CD14-positive monocyte (primary cell): ENCODE results near the gene SYMPK. TPM values are rescaled to one million over a fixed set of nuclear protein-coding genes. Genes with fewer than 3 reads are reported as not detected.

Experiments used
- DNase-seq, 3 donors: peaks; one replicate each; pipeline ENCODE4 v3.0.0-alpha.2; 2011 to 2022
- H2AFZ ChIP-seq: 2 replicates; pipeline ENCODE4 v1.6.0; 2012; ENCODE audit warnings: mild to moderate bottlenecking, low read depth, low read length, inconsistent platforms; ENCODE audit not compliant: insufficient read depth, poor library complexity, severe bottlenecking
- H3K27ac ChIP-seq, 2 donors: 1 replicate in 1 of 2; 2 replicates in 1 of 2; pipeline ENCODE4 v1.5.1; 2012 to 2013; ENCODE audit warnings: low read length in 2 of 2, control low read depth in 1 of 2, inconsistent platforms in 1 of 2, low read depth in 1 of 2, mild to moderate bottlenecking in 1 of 2
- H3K27me3 ChIP-seq, 2 donors: one replicate each; pipeline versions ENCODE4 v1.6.0 to v1.6.1; 2011 to 2013; ENCODE audit warnings: low read length in 2 of 2; ENCODE audit not compliant: control insufficient read depth in 2 of 2, insufficient read depth in 2 of 2
- H3K36me3 ChIP-seq, 2 donors: replicated peaks in 1 of 2; 1 replicate in 1 of 2; 2 replicates in 1 of 2; pipeline versions ENCODE4 v1.5.1 to v1.6.1; 2012 to 2013; ENCODE audit warnings: low read length in 2 of 2, control low read depth in 1 of 2, inconsistent platforms in 1 of 2, mild to moderate bottlenecking in 1 of 2; ENCODE audit not compliant: insufficient read depth in 2 of 2, control insufficient read depth in 1 of 2
- H3K4me1 ChIP-seq, 2 donors: 1 replicate in 1 of 2; 2 replicates in 1 of 2; pipeline versions ENCODE4 v1.5.1 to v1.6.1; 2012 to 2013; ENCODE audit warnings: low read length in 2 of 2, control low read depth in 1 of 2, inconsistent platforms in 1 of 2, mild to moderate bottlenecking in 1 of 2, moderate library complexity in 1 of 2; ENCODE audit not compliant: insufficient read depth in 2 of 2, control insufficient read depth in 1 of 2
- H3K4me2 ChIP-seq: replicated peaks from 2 replicates; pipeline ENCODE3; 2012; ENCODE audit warnings: low read length, moderate library complexity, mild to moderate bottlenecking; ENCODE audit not compliant: poor library complexity, severe bottlenecking; ENCODE audit errors: extremely low read depth
- H3K4me3 ChIP-seq, 3 experiments: fragments of 200-600 bp in 1 of 3; sonication (generic) in 1 of 3; replicated peaks in 1 of 3; 1 replicate in 2 of 3; 2 replicates in 1 of 3; pipeline ENCODE4 v1.5.1; 2011 to 2013; ENCODE audit warnings: low read length in 3 of 3, mild to moderate bottlenecking in 3 of 3, control low read depth in 2 of 3, low read depth in 2 of 3, inconsistent platforms in 1 of 3, moderate library complexity in 1 of 3
- H3K79me2 ChIP-seq: 2 replicates; pipeline ENCODE4 v1.6.0; 2012; ENCODE audit warnings: mild to moderate bottlenecking, control low read depth, inconsistent platforms, low read length, moderate library complexity; ENCODE audit not compliant: insufficient read depth
- H3K9ac ChIP-seq: 2 replicates; pipeline ENCODE4 v1.6.0; 2017; ENCODE audit warnings: low read length, mild to moderate bottlenecking; ENCODE audit not compliant: insufficient read depth, poor library complexity, severe bottlenecking
- H3K9me3 ChIP-seq, 2 donors: replicated peaks in 1 of 2; 1 replicate in 1 of 2; 2 replicates in 1 of 2; pipeline versions ENCODE4 v1.5.1 to v1.6.1; 2012 to 2013; ENCODE audit warnings: low read length in 2 of 2, control low read depth in 1 of 2; ENCODE audit not compliant: control insufficient read depth in 1 of 2, insufficient read depth in 1 of 2
- H4K20me1 ChIP-seq: 2 replicates; pipeline ENCODE4 v1.6.0; 2012; ENCODE audit warnings: mild to moderate bottlenecking, low read length, control low read depth, moderate library complexity; ENCODE audit not compliant: insufficient read depth
- H3K27ac Mint-ChIP-seq, 7 donors: one replicate each; pipeline ENCODE4 v1.8.0; 2020; ENCODE audit warnings: mild to moderate bottlenecking in 7 of 7, mixed read lengths in 7 of 7, moderate library complexity in 6 of 7, inconsistent platforms in 2 of 7
- H3K27me3 Mint-ChIP-seq, 3 donors: one replicate each; pipeline ENCODE4 v1.8.0; 2021 to 2022; ENCODE audit warnings: low read depth in 3 of 3, mild to moderate bottlenecking in 3 of 3, mixed read lengths in 3 of 3, moderate library complexity in 3 of 3, inconsistent platforms in 1 of 3
- H3K36me3 Mint-ChIP-seq, 2 donors: one replicate each; pipeline ENCODE4 v1.8.0; 2020; ENCODE audit warnings: mixed read lengths in 2 of 2, inconsistent platforms in 1 of 2, mild to moderate bottlenecking in 1 of 2
- H3K4me1 Mint-ChIP-seq: one replicate; pipeline ENCODE4 v1.8.0; 2020; ENCODE audit warnings: mild to moderate bottlenecking, mixed read lengths
- H3K4me3 Mint-ChIP-seq, 2 donors: one replicate each; pipeline ENCODE4 v1.8.0; 2020; ENCODE audit warnings: mild to moderate bottlenecking in 2 of 2, mixed read lengths in 2 of 2, moderate library complexity in 1 of 2
- H3K9me3 Mint-ChIP-seq, 7 donors: one replicate each; pipeline ENCODE4 v1.8.0; 2020 to 2022; ENCODE audit warnings: mixed read lengths in 7 of 7, mild to moderate bottlenecking in 6 of 7, moderate library complexity in 6 of 7, inconsistent platforms in 2 of 7
- WGBS: methylation state at CpG from one replicate; pipeline ENCODE4 v1.1.5; 2013; ENCODE audit warnings: missing lambda C conversion rate; ENCODE audit not compliant: insufficient coverage; 5-methylcytosine and 5-hydroxymethylcytosine counted together
- intact Hi-C, 2 donors: fragments of 100-400 bp; cut with micrococcal nuclease; formaldehyde crosslinking; loops; one replicate each; pipeline versions ENCODE4 v1.15.0 to v1.15.1; 2023
- polyA plus RNA-seq, 3 donors: library from polyadenylated mRNA; depleted of rRNA in 1 of 3; unstranded in 2 of 3; stranded (reverse) in 1 of 3; fragments of 300-500 nt in 2 of 3; fragments of >200 nt in 1 of 3; fragmentation: Illumina TruSeq in 2 of 3; gene quantifications; 1 replicate in 2 of 3; 2 replicates in 1 of 3; pipeline ENCODE4 v1.2.3, GENCODE V29; 2012 to 2021
- TF ChIP-seq, protein P1 (sequence below): fragments of 200-600 bp; IDR thresholded peaks from one replicate; pipeline ENCODE4 v1.8.0; 2022; ENCODE audit warnings: antibody characterized with exemption, mild to moderate bottlenecking

Gene SYMPK
- polyA plus RNA-seq, 3 donors: 5.6 to 96.1 (median 15.7) TPM

DNA sequence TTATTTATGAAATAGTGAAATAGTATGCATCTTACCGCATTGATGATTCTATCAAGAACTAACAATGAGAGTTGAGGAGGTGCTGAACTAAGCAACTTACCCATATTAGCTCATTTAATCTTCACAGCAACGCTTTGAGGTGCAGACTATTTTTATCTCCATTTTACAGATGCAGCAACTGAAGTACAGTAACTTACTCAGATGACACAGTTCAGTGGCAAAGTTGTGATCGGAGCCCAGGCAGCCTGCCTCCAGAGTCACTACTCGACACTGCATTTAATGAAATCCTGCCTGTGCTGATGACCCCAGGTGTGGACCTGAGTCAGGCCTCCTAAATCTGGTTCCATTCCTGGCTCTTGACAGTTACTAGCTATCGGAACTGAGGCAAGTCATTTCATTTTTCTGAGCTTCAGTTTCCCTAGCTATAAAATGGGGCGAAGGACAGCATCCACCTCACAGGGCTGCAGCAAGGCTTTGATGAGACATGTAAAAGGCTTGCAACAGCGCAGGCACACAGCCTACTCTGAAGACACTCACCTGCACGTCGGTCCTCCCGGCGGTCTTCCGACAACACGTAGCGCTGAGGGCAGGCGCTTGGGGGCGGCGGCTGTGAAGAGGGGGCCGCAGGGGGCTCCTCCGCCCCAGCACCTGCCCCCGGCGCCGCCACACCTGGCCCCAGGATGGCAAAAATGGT lies 37.9 kb upstream of the SYMPK start:
- Mint-ChIP-seq H3K36me3 (peaks cover 23 to 40% of the 10 kb centered on the region in 2 donors), H3K4me1 (peaks cover 28% of the 10 kb centered on the region), H3K9me3 (peaks cover 0 to 3% (median 0%) of the 10 kb centered on the region in 7 donors), H3K27me3 (peaks cover 4 to 19% (median 18%) of the 10 kb centered on the region in 3 donors), H3K4me3 (peak overlapping the region; percentile 30 to 71), H3K27ac (peak overlapping the region in 1 of 7 donors; percentile 49)
- H3K79me2 ChIP-seq: peaks cover 18% of the 10 kb centered on the region
- peak overlapping the region; percentile 69 for H3K9ac ChIP-seq
- DNase-seq: no peak
- peaks cover 21 to 46% of the 10 kb centered on the region in 2 donors for H3K36me3 ChIP-seq
- H3K4me3 ChIP-seq: peak overlapping the region; percentile 32 to 94 (median 93)
- 87% methylated on average over 21 of the region's 22 CpGs for whole genome bisulfite sequencing
- intact Hi-C loops: loop anchor here in 1 of 2 donors (5.0 kb wide), 1 partner anchor 39 kb away; the partner anchor contains the start of genes FOXA3 and SYMPK
- peaks cover 27 to 39% of the 10 kb centered on the region in 2 donors for H3K4me1 ChIP-seq
- peaks cover 18% of the 10 kb centered on the region for H4K20me1 ChIP-seq
- no peak overlapping the region for H3K27ac ChIP-seq
- H3K4me2 ChIP-seq: peak overlapping the region; percentile 97
- peak overlapping the region; percentile 98 for H2AFZ ChIP-seq
- H3K9me3 ChIP-seq: no peaks in the 10 kb centered on the region
- TF ChIP-seq, protein P1, sequence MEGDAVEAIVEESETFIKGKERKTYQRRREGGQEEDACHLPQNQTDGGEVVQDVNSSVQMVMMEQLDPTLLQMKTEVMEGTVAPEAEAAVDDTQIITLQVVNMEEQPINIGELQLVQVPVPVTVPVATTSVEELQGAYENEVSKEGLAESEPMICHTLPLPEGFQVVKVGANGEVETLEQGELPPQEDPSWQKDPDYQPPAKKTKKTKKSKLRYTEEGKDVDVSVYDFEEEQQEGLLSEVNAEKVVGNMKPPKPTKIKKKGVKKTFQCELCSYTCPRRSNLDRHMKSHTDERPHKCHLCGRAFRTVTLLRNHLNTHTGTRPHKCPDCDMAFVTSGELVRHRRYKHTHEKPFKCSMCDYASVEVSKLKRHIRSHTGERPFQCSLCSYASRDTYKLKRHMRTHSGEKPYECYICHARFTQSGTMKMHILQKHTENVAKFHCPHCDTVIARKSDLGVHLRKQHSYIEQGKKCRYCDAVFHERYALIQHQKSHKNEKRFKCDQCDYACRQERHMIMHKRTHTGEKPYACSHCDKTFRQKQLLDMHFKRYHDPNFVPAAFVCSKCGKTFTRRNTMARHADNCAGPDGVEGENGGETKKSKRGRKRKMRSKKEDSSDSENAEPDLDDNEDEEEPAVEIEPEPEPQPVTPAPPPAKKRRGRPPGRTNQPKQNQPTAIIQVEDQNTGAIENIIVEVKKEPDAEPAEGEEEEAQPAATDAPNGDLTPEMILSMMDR: no peak
- H3K27me3 ChIP-seq: no peaks in the 10 kb centered on the region

GRCh38 chr19:45899919-45900589 lies 37.1 kb upstream of the SYMPK start:
- Histone ChIP-seq H2AFZ (no peak overlapping the region), H3K79me2 (peaks cover 18% of the 10 kb centered on the region), H3K36me3 (peaks cover 29 to 54% of the 10 kb centered on the region in 2 donors), H3K9me3 (no peaks in the 10 kb centered on the region), H3K9ac (no peak overlapping the region), H3K4me3 (no peak overlapping the region), H3K27ac (no peak overlapping the region), H4K20me1 (peaks cover 18% of the 10 kb centered on the region), H3K4me1 (peaks cover 27 to 39% of the 10 kb centered on the region in 2 donors), H3K27me3 (no peaks in the 10 kb centered on the region), H3K4me2 (no peak overlapping the region)
- no peak for DNase-seq
- Mint-ChIP-seq H3K9me3 (peaks cover 0 to 3% (median 0%) of the 10 kb centered on the region in 7 donors), H3K36me3 (peaks cover 31 to 48% of the 10 kb centered on the region in 2 donors), H3K4me3 (no peak overlapping the region), H3K4me1 (peaks cover 28% of the 10 kb centered on the region), H3K27me3 (peaks cover 3 to 11% (median 10%) of the 10 kb centered on the region in 3 donors), H3K27ac (peak overlapping the region in 4 of 7 donors; percentile 2 to 38 (median 9))
- intact Hi-C loops: loop anchor here in 1 of 2 donors (5.0 kb wide), 1 partner anchor 38 kb away; the partner anchor contains the start of genes FOXA3 and SYMPK
- WGBS: 100% methylated on average over 3 of the region's 4 CpGs
- TF ChIP-seq, protein P1: no peak
